ENCODE measurements around the gene HSPB6.
"Not testable (repeated sequence)": the region's sequence is repeated elsewhere in the genome, so short reads cannot be mapped to it uniquely, and the experiment has no call there.

HSPB6 gene

DNA sequence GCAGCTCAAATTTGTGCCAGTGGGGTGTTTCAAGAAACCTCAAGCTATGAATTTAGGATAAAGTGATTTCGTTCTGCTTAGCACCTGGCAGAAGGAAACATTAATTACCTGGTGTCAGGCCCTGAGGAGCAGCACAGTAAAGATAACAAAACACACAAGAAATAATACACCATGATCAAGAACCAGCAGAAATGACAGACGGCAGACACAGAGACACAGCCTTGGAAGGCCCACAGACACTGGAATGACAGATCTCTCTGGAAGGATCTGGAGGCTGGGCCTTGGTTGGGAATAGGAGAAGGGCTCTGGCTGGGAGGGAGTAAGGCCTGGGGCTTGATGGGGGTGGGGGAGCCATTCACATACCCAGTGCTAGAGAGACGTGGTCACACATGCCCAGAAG is 45.0 kb upstream of the HSPB6 start:
- Histone ChIP-seq H4K20me1 (ENCODE audit: control insufficient read depth, insufficient read depth, low read depth, low read length) (no peaks in the 10 kb centered on the region), H3K27me3 (ENCODE audit: control insufficient read depth, low read length) (no peaks in the 10 kb centered on the region; the same call in 1 of the 2 replicates), H3K9me2 (replicated peaks; ENCODE audit: control insufficient read depth, low read length) (no peaks in the 10 kb centered on the region), H3K4me1 (ENCODE audit: control insufficient read depth, low read length) (0 out of 2 replicates have a peak, but pooled peaks cover 3% of the 10 kb centered on the region), H3F3A (ENCODE audit: control insufficient read depth, insufficient read depth) (no peaks in the 10 kb centered on the region), H3K79me2 (ENCODE audit: control insufficient read depth, low read length) (no peaks in the 10 kb centered on the region), H3K9me3 (ENCODE audit: control insufficient read depth, insufficient read depth, low read length) (no peaks in the 10 kb centered on the region), H3K27ac (ENCODE audit: low read depth, low read length) (no peak overlapping the region), H3K36me3 (ENCODE audit: control insufficient read depth, low read length) (no peaks in the 10 kb centered on the region), H3K4me2 (ENCODE audit: low read length) (no peak overlapping the region), H3K4me3 (ENCODE audit: low read length) (no peak overlapping the region)
- TF ChIP-seq, protein P1, sequence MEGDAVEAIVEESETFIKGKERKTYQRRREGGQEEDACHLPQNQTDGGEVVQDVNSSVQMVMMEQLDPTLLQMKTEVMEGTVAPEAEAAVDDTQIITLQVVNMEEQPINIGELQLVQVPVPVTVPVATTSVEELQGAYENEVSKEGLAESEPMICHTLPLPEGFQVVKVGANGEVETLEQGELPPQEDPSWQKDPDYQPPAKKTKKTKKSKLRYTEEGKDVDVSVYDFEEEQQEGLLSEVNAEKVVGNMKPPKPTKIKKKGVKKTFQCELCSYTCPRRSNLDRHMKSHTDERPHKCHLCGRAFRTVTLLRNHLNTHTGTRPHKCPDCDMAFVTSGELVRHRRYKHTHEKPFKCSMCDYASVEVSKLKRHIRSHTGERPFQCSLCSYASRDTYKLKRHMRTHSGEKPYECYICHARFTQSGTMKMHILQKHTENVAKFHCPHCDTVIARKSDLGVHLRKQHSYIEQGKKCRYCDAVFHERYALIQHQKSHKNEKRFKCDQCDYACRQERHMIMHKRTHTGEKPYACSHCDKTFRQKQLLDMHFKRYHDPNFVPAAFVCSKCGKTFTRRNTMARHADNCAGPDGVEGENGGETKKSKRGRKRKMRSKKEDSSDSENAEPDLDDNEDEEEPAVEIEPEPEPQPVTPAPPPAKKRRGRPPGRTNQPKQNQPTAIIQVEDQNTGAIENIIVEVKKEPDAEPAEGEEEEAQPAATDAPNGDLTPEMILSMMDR (IDR thresholded peaks at IDR 0.05; ENCODE audit: low read depth, low read length, poor library complexity, severe bottlenecking) = no peak
- no peak for TF ChIP-seq EZH2phosphoT487 (IDR thresholded peaks at IDR 0.05; ENCODE audit: borderline replicate concordance, low read length)

DNA sequence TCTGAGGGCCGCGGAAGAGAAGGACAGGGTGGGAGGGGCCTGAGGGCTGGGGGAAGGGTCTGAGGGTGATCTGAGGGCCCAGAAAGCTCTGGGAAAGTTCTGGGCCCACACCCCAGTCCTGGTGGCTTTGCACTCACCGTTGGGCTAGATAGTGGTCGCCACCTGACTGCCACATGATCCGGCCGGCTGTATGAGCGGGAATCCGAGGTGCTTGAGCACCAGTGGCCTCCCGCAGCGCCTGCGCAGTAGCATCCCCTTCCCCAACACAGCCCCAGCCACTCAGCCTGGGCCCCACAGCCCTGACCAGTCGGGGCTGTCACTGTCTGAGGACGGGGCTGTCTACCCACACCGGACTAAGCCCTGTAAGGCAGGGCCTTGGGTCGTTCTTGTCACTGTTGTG is 40.8 kb upstream of the HSPB6 start:
- H3K4me2 ChIP-seq (ENCODE audit: low read length) = no peak overlapping the region
- H3K27me3 ChIP-seq (ENCODE audit: control insufficient read depth, low read length) = peaks cover 7% of the 10 kb centered on the region; the same call in 1 of the 2 replicates
- H3K4me3 ChIP-seq (ENCODE audit: low read length) = no peak overlapping the region
- no peaks in the 10 kb centered on the region for H3K4me1 ChIP-seq (ENCODE audit: control insufficient read depth, low read length)
- no peaks in the 10 kb centered on the region for H3F3A ChIP-seq (ENCODE audit: control insufficient read depth, insufficient read depth)
- no peaks in the 10 kb centered on the region for H3K36me3 ChIP-seq (ENCODE audit: control insufficient read depth, low read length)
- TF ChIP-seq, protein P1 (IDR thresholded peaks at IDR 0.05; ENCODE audit: low read depth, low read length, poor library complexity, severe bottlenecking) = no peak
- TF ChIP-seq EZH2phosphoT487 (IDR thresholded peaks at IDR 0.05; ENCODE audit: borderline replicate concordance, low read length) = no peak
- H4K20me1 ChIP-seq (ENCODE audit: control insufficient read depth, insufficient read depth, low read depth, low read length) = no peaks in the 10 kb centered on the region
- no peaks in the 10 kb centered on the region for H3K79me2 ChIP-seq (ENCODE audit: control insufficient read depth, low read length)
- no peaks in the 10 kb centered on the region for H3K9me2 ChIP-seq (replicated peaks; ENCODE audit: control insufficient read depth, low read length)
- H3K9me3 ChIP-seq (ENCODE audit: control insufficient read depth, insufficient read depth, low read length) = no peaks in the 10 kb centered on the region
- H3K27ac ChIP-seq (ENCODE audit: low read depth, low read length) = no peak overlapping the region

DNA sequence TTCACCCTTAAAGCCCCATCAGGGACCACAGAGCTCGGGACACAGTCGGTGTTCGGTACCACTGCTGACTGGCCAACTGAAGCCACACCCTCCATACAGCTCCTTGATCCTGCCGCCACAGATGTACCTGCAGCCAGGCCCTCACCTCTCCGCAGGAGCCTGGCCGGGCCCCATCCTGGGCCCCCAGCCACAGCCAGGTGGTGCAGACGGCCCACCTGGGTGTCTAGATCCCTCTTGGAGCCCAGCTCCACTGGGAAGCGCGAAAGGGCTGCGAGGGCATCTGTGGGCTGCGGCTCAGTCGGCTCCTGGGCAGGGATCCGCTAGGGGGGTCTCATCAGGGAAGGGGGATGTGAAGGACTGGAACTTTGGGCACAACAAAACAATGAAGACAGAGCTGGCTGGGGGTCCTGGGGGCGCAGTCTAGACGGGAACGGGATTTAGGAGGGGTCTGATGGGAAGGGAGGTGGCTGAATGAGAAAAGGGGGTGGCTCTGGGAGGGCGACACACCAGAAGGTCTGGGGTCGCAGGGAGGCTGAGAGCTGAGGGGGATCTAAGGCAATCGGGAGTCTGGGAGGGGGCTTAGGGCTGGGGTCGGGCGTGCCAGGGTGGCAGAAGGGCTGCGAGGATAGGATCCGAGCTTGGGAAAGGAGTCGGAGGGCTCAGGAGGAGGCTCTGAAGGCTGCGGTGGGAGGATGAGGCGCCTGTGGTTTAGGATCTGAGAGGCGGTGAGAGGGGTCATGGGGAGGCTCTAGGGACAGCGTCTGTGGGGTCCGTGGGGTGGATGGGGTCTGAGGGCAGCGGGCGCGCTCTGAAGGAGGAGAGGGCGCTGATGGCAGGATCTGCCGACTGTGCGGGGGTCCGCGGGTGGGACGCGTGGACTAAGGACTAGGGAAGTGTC is 40.1 kb upstream of the HSPB6 start:
- H3K9me2 ChIP-seq (replicated peaks; ENCODE audit: control insufficient read depth, low read length) = no peaks in the 10 kb centered on the region
- no peaks in the 10 kb centered on the region for H3K79me2 ChIP-seq (ENCODE audit: control insufficient read depth, low read length)
- TF ChIP-seq EZH2phosphoT487 (IDR thresholded peaks at IDR 0.05; ENCODE audit: borderline replicate concordance, low read length) = no peak
- TF ChIP-seq, protein P1 (IDR thresholded peaks at IDR 0.05; ENCODE audit: low read depth, low read length, poor library complexity, severe bottlenecking) = no peak
- H3K27ac ChIP-seq (ENCODE audit: low read depth, low read length) = no peak overlapping the region
- H3F3A ChIP-seq (ENCODE audit: control insufficient read depth, insufficient read depth) = no peaks in the 10 kb centered on the region
- H3K36me3 ChIP-seq (ENCODE audit: control insufficient read depth, low read length) = no peaks in the 10 kb centered on the region
- H3K4me1 ChIP-seq (ENCODE audit: control insufficient read depth, low read length) = no peaks in the 10 kb centered on the region
- H3K27me3 ChIP-seq (ENCODE audit: control insufficient read depth, low read length) = peaks cover 7% of the 10 kb centered on the region; the same call in 1 of the 2 replicates
- H4K20me1 ChIP-seq (ENCODE audit: control insufficient read depth, insufficient read depth, low read depth, low read length) = no peaks in the 10 kb centered on the region
- H3K9me3 ChIP-seq (ENCODE audit: control insufficient read depth, insufficient read depth, low read length) = no peaks in the 10 kb centered on the region
- H3K4me3 ChIP-seq (ENCODE audit: low read length) = no peak overlapping the region
- no peak overlapping the region for H3K4me2 ChIP-seq (ENCODE audit: low read length)

DNA sequence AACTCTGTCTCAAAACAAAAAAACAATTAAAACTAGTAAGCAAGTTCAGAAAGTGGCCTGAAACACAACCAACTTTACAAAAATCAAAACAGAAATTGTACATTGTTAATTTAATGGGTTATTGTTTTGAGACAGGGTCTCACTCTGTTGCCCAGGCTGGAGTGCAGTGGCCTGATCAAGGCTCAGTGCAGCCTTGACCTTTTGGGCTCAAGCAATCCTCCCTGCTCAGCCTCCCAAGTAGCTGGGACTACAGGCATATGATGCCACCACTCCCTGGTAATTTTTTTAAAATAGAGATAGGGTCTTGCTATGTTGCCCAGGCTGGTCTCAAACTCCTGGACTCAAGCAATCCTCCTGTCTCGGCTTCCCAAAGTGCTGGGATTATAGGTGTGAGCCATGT is 38.7 kb upstream of the HSPB6 start:
- H3K4me1 ChIP-seq (ENCODE audit: control insufficient read depth, low read length); H3K27me3 ChIP-seq (ENCODE audit: control insufficient read depth, low read length); H3K36me3 ChIP-seq (ENCODE audit: control insufficient read depth, low read length); H3F3A ChIP-seq (ENCODE audit: control insufficient read depth, insufficient read depth); H3K9me2 ChIP-seq (replicated peaks; ENCODE audit: control insufficient read depth, low read length); H4K20me1 ChIP-seq (ENCODE audit: control insufficient read depth, insufficient read depth, low read depth, low read length); H3K79me2 ChIP-seq (ENCODE audit: control insufficient read depth, low read length); H3K4me3 ChIP-seq (ENCODE audit: low read length); H3K27ac ChIP-seq (ENCODE audit: low read depth, low read length); H3K9me3 ChIP-seq (ENCODE audit: control insufficient read depth, insufficient read depth, low read length); H3K4me2 ChIP-seq (ENCODE audit: low read length): not testable (repeated sequence)

Data from DOHH2 (cell line).